ENCODE data around the gene SYNRG.

Gene SYNRG

DNA sequence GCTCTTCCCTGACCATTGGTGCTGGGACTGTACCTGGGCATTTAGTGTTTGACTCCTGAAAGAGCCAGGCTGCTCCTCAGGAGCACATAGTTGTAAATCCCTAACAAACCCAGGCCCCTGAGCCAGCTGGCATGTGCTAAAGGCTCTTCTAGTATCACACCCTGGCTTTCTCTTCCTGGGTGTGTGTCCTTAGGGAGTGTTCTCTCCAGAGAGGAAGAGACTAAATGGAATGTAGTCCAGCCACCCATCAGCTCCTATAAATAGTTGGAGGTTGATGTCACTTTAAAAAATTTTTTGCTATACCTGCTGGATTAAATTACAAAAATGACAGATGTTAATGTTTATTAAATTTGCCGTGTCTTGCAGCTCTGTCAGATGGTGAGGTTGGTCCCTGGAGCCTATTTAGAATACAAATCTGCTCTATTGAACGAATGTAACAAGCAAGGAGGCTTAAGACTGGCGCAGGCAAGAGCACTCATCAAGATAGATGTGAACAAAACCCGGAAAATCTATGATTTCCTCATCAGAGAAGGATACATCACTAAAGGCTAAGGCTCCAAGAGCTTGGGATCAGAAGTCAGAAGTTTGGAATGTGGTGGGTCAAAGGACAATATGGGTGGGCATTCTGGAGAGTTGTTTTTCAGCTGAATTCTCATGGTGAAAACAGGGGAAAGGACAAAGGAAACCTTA is 132.6 kb downstream of the SYNRG start:
- H3K27me3 Mint-ChIP-seq: no peaks in the 10 kb centered on the region
- no peak overlapping the region for H3K27ac Mint-ChIP-seq
- no peaks in the 10 kb centered on the region for H3K9me3 Mint-ChIP-seq
- H3K36me3 Mint-ChIP-seq: peaks cover 46% of the 10 kb centered on the region
- no peaks in the 10 kb centered on the region for H3K4me1 Mint-ChIP-seq
- CTCF ChIA-PET: no interaction called here
- H3K4me3 Mint-ChIP-seq: no peak overlapping the region
- DNase-seq: no peak

DNA sequence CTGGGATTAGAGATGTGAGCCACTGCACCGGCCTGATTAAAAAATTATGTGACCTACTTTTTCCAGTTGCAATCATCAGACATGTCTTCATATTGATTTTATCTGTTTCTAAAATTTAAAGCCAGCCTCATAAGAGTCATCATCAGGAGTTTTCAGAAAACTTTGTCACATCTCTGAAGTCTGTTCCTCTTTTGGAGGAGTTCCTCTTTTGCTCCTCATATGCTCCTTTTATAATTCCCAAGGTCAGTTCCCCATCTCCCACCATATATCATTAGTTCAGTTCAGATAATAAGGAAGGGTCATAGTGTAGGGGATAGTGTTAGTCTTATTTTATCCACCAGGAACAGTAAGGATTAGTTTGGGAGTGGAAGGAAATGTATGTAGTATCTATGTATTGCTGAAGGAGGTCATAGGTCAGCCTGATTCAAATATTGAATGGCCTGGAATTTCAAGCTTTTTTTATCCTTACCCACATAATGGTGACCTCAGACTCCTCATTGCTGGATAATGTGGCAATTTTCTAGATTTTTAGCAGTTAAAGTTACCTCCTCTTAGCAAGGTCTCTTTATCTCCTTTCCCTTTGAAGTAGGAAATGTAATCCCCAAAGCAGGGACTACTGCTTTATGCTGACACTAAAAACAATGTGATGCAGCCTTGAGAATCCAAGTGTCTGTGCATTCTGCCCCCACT is 133.3 kb downstream of the SYNRG start:
- CTCF ChIA-PET: no interaction called here
- Mint-ChIP-seq H3K9me3 (no peaks in the 10 kb centered on the region), H3K4me1 (no peaks in the 10 kb centered on the region), H3K27me3 (no peaks in the 10 kb centered on the region), H3K36me3 (peaks cover 50% of the 10 kb centered on the region), H3K27ac (no peak overlapping the region), H3K4me3 (no peak overlapping the region)
- DNase-seq: no peak

DNA sequence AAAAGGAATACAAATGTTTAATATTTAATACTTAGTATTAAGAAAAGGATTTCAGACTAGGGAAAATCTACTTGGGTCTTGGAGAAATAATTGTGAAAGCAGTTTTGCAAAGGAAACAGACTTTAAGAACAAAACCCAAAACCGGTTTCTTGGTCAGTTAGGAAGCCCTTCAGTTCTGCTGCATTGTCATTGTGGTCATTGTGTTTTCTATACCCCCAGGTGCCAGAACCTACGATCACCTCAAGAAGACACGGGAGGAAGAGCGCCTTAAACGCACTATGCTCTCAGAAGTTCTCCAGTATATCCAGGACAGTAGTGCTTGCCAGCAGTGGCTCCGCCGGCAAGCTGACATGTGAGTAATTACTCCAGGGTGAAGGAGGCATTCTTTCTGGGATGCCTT is 139.0 kb downstream of the SYNRG start:
- CTCF ChIA-PET: no interaction called here
- DNase-seq: no peak
- no peak overlapping the region for H3K27ac Mint-ChIP-seq
- H3K27me3 Mint-ChIP-seq: no peaks in the 10 kb centered on the region
- H3K36me3 Mint-ChIP-seq: peaks cover 41% of the 10 kb centered on the region
- no peak overlapping the region for H3K4me3 Mint-ChIP-seq
- peaks cover 13% of the 10 kb centered on the region for H3K4me1 Mint-ChIP-seq
- no peaks in the 10 kb centered on the region for H3K9me3 Mint-ChIP-seq

DNA sequence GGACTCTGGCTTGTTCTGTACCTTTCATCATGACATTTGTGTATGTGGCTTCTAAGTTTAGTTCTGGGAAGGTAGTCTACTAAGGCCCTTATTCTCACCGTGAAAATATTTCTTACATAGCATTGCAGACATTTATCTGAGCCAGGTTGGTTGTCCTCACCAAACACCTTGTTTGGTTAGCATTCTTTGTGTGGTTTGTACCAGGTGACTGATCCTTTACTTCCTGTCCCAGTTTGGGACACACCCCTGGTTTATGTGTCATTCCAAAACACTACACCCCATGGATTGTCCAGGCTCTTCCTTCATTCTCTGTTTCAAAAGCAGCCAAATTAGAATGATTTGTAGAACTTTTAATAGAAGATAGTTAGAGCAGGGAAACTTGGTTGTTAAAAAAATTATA is 142.7 kb downstream of the SYNRG start:
- Mint-ChIP-seq H3K27me3 (no peaks in the 10 kb centered on the region), H3K9me3 (no peaks in the 10 kb centered on the region), H3K4me1 (peaks cover 17% of the 10 kb centered on the region), H3K27ac (peak overlapping the region; percentile 74), H3K36me3 (peaks cover 45% of the 10 kb centered on the region), H3K4me3 (no peak overlapping the region)
- no peak for DNase-seq
- CTCF ChIA-PET: no interaction called here

DNA sequence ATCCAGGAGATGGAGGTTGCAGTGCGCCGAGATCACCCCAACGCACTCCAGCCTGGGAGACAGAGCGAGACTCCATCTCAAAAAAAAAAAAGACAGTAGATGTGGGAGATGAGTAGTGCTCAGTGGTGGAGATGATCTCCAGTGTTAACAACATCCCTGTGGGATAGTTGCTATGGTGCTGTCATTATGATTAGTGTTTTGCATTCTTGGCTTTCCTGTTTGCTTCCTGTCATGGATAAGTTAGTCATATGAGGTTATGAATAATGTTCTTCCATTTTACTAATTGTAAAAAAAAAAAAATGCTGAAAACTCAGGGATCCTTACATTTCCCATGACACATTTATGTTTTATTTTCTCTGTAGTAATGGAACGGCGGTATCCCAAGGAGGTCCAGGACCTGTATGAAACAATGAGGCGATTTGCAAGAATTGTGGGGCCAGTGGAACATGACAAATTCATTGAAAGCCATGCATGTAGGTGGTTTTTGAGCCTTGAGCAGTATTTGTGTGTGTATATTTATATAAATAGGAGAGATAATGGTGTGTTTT is 144.1 kb downstream of the SYNRG start:
- Mint-ChIP-seq H3K36me3 (peaks cover 39% of the 10 kb centered on the region), H3K4me1 (peaks cover 17% of the 10 kb centered on the region), H3K4me3 (no peak overlapping the region), H3K27me3 (no peaks in the 10 kb centered on the region), H3K27ac (no peak overlapping the region), H3K9me3 (no peaks in the 10 kb centered on the region)
- DNase-seq: no peak
- CTCF ChIA-PET: no interaction called here

Data from activated naive CD4-positive, alpha-beta T cell treated with anti-CD3 and anti-CD28 coated beads, Interleukin-2, amount 10 ng/mL, durations not matched to agents 7 days and 5 days (primary cell).